ENCODE data around the gene PEX7. TPM values are rescaled to one million over a fixed set of nuclear protein-coding genes. Genes with fewer than 3 reads are reported as not detected.
A peak's percentile ranks its signal among the peaks of the same experiment; 100 is the strongest.
"Not testable (repeated sequence)": the region's sequence is repeated elsewhere in the genome, so short reads cannot be mapped to it uniquely, and the experiment has no call there.

The PEX7 gene
- total RNA-seq, 1 donor from 2014 or later: 5.7 TPM

DNA sequence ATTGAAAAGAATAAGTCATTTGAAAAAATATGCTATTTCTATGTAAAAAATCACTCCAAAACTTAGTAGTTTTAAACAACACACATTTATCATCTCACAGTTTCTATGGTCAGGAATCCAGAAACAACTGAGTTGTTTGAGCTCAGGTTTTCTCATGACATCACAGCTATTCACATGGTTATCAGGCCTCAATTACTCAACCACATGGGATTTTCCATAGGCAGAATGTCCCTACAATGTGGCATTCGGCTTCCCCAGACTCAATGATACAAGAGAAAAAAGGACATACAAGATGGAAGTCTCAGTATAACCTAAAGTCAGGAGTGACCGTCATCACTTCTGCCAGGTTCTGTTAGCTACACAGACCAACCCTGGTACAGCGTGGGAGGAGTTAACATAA lies 96.3 kb downstream of the PEX7 start:
- ATAC-seq: no peak

GRCh38 chr6:136920216-136920615 lies 97.8 kb downstream of the PEX7 start:
- no peak for ATAC-seq

DNA sequence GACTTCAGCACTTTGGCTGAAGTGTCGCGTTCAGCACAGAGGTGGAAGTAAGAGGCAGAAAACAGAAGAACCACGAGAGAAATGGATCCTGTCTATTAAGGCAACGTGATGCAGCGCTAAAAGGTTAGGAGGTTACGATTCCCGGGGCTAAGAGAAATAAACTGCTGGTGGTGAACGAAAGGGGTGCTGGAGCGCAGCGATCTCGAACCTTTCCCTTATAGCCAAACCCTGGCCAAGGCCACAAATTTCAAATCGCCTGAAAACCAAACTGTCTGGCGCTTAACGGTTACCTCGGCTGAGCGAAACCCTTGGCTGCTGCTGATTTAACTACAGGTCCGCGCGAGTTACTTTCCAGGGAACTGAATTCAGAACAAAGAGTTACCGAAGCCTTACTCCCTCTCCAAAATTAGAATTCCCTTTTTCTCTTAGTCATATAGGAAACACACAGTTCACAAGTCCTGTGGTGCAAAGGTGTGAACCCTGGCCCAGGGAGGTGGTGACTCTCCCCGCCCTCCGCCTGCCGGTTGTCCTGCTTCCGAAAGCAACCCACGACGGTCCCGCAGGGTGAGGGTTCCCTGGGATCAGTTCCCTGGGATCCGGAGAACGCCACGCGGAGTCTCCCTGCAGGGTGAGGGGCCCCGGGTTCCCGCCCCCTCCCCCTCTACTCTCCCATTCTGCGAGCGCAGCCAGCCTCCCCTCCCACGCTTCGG lies 98.4 kb downstream of the PEX7 start:
- ATAC-seq: peak; percentile 47

DNA sequence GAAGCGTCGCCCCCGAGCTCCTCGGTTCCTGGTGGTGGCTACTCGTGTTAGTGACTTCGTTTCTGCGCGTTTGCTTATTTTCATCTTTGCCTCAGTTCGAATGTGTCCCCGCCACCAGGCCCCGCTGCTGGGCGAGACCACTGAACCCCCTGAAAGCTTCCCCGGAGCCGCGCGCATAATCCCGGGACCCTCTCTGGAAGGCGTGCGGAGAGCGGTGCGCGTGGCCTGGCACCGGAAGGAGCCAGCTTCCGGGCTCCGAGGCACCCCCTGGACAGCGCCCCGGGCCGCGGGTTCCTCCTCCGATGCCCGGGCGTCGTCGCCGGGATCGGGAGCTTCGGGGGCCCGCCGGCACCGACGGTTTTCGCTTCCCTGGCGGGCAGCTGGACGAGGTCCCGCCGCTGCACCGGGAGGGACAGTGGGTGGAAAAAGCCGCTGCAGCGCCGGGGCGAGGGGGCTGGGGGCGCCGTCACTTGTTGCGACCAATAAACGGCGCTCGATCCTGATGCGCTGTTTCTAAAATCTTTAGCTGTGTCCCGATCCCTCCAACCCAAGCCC lies 99.1 kb downstream of the PEX7 start:
- peak; percentile 41 for ATAC-seq

DNA sequence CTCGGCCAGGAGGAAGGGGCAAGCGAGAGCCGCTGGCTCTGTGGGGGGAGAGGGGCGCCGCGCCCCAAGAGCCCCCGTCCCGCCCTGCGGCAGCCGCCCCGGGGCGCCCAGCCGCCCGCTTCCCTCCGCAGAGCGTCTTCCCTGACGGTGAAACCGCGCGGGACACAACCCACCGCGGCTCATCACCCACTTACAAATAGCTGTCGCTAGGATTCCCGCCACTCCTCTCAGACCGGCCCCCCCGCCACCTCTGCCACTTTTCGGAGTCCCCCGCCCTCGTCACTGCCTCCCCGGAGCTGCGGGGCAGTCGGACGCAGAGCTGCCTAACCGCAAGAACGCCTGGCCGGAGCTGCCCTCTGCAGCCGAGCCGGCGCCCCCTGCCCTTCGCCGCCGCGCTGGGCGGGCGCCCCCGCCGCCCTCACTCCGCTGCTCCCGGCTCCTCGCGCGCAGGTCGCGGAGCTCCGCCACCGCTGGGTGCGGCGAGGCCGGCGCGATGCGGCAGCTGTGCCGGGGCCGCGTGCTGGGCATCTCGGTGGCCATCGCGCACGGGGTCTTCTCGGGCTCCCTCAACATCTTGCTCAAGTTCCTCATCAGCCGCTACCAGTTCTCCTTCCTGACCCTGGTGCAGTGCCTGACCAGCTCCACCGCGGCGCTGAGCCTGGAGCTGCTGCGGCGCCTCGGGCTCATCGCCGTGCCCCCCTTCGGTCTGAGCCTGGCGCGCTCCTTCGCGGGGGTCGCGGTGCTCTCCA lies 99.7 kb downstream of the PEX7 start, which contains the start of gene SLC35D3:
Gene SLC35D3 (plus strand): TSS at position 366 of the 749 bp plus-strand sequence. CDS start 128 bp downstream, at position 494.
- peak; percentile 33 for ATAC-seq

DNA sequence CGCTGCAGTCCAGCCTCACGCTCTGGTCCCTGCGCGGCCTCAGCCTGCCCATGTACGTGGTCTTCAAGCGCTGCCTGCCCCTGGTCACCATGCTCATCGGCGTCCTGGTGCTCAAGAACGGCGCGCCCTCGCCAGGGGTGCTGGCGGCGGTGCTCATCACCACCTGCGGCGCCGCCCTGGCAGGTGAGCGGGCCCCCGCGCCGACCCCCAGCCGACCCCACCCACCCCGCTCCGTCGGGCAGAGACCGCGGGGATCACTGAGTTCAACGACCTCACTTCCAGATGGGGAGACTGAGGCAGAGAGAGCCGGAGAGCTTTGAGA lies 100.3 kb downstream of the PEX7 start:
- peak; percentile 19 for ATAC-seq

GRCh38 chr6:136923116-136923953 lies 100.9 kb downstream of the PEX7 start:
- no peak for ATAC-seq

GRCh38 chr6:136923954-136924673 lies 101.7 kb downstream of the PEX7 start:
- ATAC-seq: no peak

GRCh38 chr6:136926383-136926782 lies 104.0 kb downstream of the PEX7 start:
- ATAC-seq: no peak

DNA sequence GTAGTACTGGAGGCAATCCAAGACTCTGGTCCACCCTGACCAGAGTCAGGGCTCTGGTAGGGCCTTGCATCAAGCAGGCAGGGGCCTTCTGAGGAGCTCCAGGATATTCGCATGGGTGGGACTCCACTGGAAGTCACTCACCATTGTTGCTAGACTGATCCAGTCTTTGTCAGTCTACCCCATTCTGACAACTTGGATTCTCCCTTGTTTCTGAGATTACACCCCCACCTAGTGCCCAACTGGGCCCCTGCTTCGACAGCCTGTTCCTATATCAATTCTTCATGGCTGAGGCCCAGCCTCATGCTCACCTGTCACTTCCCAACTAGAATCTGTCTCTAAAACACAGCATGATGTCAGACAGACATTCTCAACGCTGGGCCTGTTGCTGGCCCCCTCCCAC lies 104.9 kb downstream of the PEX7 start:
- ATAC-seq: no peak

- no peak for ATAC-seq
Observed at GRCh38 chr6:136930528-136930927, 108.1 kb downstream of the PEX7 start.

- ATAC-seq: no peak
Observed at GRCh38 chr6:136932599-136932998, 110.2 kb downstream of the PEX7 start.

- ATAC-seq: no peak
Observed at GRCh38 chr6:136945072-136945471, 122.7 kb downstream of the PEX7 start.

DNA sequence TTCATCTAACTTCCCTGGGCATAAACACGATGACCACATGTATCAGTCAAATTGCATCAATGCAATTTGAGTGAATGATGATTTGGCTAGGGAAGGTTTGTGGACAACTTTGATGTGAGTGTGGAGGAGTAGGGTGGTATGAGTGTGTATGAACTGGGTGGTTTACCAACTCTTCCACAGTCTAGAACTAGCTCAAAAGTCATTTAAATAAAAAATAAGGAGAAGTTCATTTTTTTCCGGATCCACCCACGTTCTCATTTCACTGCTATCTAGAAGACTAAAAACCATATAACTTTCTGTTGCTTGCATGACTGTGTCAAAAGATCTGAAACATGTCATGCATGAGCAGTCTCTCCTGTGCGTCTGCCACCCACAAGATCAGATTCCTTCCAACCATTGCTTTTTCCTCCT lies 123.3 kb downstream of the PEX7 start:
- ATAC-seq: no peak

DNA sequence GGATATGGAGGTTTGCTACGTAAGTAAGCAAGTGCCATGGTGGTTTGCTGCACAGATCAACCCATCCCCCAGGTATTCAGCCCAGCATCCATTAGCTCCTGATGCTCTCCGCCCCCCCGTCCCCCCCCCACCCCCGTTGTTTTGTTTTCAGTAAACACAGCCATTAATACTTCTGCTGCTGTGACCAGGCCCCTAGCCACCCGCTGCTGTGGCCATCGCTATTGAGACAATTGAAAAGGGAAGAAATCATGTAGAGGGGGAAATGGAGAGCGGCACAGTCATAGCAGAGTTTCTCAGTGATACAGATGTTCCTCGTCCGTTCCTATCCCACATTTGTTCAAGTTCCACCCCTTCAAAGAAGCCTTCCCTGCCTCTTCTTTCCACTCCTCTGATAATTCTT lies 124.6 kb downstream of the PEX7 start:
- ATAC-seq: no peak

DNA sequence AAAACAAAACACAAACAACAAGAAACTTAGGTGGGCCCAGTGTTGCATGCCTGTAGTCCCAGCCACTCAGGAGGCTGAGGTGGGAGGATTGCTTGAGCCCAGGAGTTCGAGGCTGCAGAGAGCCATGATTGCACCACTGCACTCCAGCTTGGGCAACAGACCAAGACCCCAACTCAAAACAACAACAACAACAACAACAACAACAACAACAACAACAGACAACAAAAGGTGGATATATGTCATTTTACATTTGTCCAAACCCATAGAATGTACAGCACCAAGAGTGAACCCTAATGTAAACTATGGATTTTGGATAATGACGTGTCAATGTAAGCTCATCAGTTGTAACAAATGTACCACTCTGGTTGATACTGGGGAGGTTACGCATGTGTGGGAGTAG lies 127.6 kb downstream of the PEX7 start:
- not testable (repeated sequence) for ATAC-seq

GRCh38 chr6:136950436-136951126 lies 128.2 kb downstream of the PEX7 start:
- ATAC-seq: no peak

GRCh38 chr6:136952714-136953260 lies 130.4 kb downstream of the PEX7 start:
- no peak for ATAC-seq

DNA sequence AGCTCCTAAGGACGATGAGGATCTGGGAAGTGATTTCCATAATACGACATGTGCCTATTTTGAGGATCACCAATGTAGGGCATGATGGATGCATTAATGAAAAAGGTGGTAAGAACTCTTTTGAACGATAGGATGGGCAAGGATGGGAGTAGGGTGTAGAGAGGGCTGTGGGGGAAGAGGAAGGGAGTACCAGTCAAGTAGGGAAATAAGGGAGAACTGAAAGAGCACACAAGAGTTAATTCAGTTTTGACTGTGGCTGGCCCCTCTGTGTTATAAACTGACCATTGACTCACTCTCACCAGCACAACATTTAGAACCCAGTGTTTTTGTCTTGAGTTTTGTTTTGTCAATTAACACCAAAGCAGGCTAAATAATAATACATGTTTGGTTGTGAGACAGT lies 132.7 kb downstream of the PEX7 start:
- ATAC-seq: no peak

GRCh38 chr6:136956590-136957544 lies 134.5 kb downstream of the PEX7 start:
- ATAC-seq: no peak

Data from esophagus mucosa (tissue), 1 donor.